GM06990 (cell line): Measurements from ENCODE around the gene CAPZB.

ENCODE experiments used
- DNase-seq: peaks from one replicate; pipeline ENCODE4 v3.0.0-alpha.2; 2011; ENCODE audit not compliant: insufficient read length; ENCODE audit errors: extremely low read depth
- H3K27me3 ChIP-seq: replicated peaks from 2 replicates; pipeline ENCODE4 v1.6.0; 2011; ENCODE audit warnings: low read length; ENCODE audit not compliant: control insufficient read depth, insufficient read depth
- H3K36me3 ChIP-seq: 2 replicates; pipeline ENCODE4 v1.5.1; 2011; ENCODE audit warnings: low read length; ENCODE audit not compliant: control insufficient read depth, insufficient read depth
- H3K4me3 ChIP-seq: replicated peaks from 2 replicates; pipeline ENCODE4 v1.5.1; 2011; ENCODE audit warnings: low read depth, mild to moderate bottlenecking, control low read depth, low read length
- CTCF ChIP-seq: IDR thresholded peaks from 2 replicates; pipeline ENCODE4 v1.5.1; 2011; ENCODE audit warnings: low read length, control low read depth, mild to moderate bottlenecking, inconsistent platforms; ENCODE audit not compliant: insufficient read depth, poor library complexity, severe bottlenecking

The CAPZB gene

GRCh38 chr1:19464696-19465095 lies 20.6 kb downstream of the CAPZB start:
- no peak for TF ChIP-seq CTCF
- H3K36me3 ChIP-seq = peaks cover 5% of the 10 kb centered on the region

GRCh38 chr1:19463504-19463803 lies 21.9 kb downstream of the CAPZB start:
- H3K4me3 ChIP-seq = no peak overlapping the region
- TF ChIP-seq CTCF = no peak
- H3K27me3 ChIP-seq = no peaks in the 10 kb centered on the region
- H3K36me3 ChIP-seq = peaks cover 5% of the 10 kb centered on the region
- DNase-seq = no peak

More at GRCh38 chr1:19464696-19465095, 20.6 kb downstream of the CAPZB start:
- H3K27me3 ChIP-seq = no peaks in the 10 kb centered on the region
- no peak overlapping the region for H3K4me3 ChIP-seq
- no peak for DNase-seq

- peaks cover 5% of the 10 kb centered on the region for H3K36me3 ChIP-seq
- H3K27me3 ChIP-seq = no peaks in the 10 kb centered on the region
- no peak for TF ChIP-seq CTCF
- H3K4me3 ChIP-seq = no peak overlapping the region
- DNase-seq = no peak
Measured at GRCh38 chr1:19462781-19463503, 22.4 kb downstream of the CAPZB start.

GRCh38 chr1:19461220-19461554 lies 24.2 kb downstream of the CAPZB start:
- no peak for DNase-seq
- TF ChIP-seq CTCF = no peak
- Histone ChIP-seq H3K36me3 (peaks cover 2% of the 10 kb centered on the region), H3K27me3 (no peaks in the 10 kb centered on the region), H3K4me3 (no peak overlapping the region)

- Histone ChIP-seq H3K36me3 (no peaks in the 10 kb centered on the region; the same call in none of the 2 replicates), H3K4me3 (no peak overlapping the region), H3K27me3 (no peaks in the 10 kb centered on the region)
- no peak for TF ChIP-seq CTCF
- DNase-seq = no peak
Measured at GRCh38 chr1:19460535-19461219, 24.7 kb downstream of the CAPZB start.
